ENCODE results near the gene IL15RA.

IL15RA gene

DNA sequence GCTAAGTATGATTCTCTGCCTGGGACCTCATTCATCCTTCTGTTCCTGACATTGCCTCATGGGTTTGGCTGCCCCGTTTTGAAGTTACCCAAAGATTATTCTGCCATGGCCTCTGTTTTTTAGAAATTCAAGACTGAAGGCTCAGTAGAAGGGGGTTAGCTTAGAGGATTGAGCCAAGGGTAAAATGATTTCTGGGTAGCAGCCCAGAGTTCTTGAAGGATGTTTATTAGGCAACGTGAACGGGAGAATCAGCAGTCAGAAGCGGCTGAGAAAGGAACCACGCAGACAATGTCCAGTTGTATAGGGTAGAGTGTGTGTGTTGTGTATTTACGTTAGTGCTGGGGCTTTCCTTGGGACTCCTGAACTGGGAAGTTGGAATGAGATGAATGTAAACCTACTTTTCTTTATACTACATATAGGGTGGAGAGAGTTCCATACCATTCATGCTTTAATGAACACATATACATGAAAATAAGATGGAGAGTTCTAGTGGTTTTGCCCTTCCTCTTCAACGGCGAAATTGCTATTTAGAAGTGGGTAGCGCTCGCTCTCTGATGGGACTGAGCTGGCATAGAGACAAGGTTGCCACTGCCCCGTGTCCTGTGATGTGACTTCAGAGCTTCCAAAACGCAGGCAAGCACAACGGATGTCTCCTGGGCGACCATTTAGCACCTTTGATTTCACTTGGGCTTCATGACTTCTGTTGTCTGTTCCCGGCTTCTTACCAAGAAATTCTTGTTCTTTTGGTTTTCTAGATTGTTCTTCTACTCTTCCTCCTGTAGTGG lies 35.0 kb upstream of the IL15RA start:
- no peak for DNase-seq (ENCODE audit: low read depth)
- TF ChIP-seq, protein P1, sequence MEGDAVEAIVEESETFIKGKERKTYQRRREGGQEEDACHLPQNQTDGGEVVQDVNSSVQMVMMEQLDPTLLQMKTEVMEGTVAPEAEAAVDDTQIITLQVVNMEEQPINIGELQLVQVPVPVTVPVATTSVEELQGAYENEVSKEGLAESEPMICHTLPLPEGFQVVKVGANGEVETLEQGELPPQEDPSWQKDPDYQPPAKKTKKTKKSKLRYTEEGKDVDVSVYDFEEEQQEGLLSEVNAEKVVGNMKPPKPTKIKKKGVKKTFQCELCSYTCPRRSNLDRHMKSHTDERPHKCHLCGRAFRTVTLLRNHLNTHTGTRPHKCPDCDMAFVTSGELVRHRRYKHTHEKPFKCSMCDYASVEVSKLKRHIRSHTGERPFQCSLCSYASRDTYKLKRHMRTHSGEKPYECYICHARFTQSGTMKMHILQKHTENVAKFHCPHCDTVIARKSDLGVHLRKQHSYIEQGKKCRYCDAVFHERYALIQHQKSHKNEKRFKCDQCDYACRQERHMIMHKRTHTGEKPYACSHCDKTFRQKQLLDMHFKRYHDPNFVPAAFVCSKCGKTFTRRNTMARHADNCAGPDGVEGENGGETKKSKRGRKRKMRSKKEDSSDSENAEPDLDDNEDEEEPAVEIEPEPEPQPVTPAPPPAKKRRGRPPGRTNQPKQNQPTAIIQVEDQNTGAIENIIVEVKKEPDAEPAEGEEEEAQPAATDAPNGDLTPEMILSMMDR (IDR thresholded peaks at IDR 0.05; ENCODE audit: low read length, missing control alignments), result no peak
- H3K4me3 ChIP-seq (replicated peaks; ENCODE audit: low read depth, low read length), result no peak overlapping the region

DNA sequence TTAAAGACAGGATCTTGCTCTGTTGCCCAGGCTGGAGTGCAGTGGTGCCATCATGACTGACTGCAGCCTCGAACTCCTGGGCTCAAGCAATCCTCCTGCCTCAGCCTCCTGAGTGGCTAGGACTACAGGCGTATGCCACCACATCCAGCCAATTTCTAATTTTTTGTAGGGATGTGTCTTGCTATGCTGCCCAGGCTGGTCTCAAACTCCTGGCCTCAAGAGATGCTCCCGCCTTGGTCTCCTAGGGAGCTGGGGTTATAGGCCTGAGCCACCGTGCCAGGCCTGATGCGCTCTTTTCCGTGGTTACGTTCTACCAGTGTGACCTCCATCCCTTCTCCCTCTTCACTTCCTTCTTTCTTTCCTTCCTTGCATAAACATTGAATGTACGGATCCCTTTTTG lies 34.2 kb upstream of the IL15RA start:
- H3K4me3 ChIP-seq (replicated peaks; ENCODE audit: low read depth, low read length), result no peak overlapping the region
- TF ChIP-seq, protein P1 (IDR thresholded peaks at IDR 0.05; ENCODE audit: low read length, missing control alignments), result no peak
- no peak for DNase-seq (ENCODE audit: low read depth)

DNA sequence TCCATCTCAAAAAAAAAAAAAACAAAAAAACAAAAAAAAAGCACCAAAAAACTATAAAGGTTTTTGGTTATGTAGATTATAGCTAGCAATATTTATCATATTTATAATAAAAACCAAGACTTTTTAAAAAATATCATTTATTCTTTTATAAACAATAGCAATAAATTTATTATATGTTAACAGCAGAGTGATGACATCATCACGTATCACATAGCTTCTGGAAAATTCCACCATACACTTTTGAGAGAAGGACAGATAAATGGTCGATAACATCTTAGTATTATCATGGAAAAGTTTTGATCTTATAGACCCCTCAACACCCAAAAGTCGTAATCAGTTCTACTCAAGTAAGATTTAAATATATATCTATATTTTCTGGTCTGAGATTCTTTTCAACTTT lies 33.2 kb upstream of the IL15RA start:
- no peak overlapping the region for H3K4me3 ChIP-seq (replicated peaks; ENCODE audit: low read depth, low read length)
- no peak for DNase-seq (ENCODE audit: low read depth)
- TF ChIP-seq, protein P1 (IDR thresholded peaks at IDR 0.05; ENCODE audit: low read length, missing control alignments), result no peak

DNA sequence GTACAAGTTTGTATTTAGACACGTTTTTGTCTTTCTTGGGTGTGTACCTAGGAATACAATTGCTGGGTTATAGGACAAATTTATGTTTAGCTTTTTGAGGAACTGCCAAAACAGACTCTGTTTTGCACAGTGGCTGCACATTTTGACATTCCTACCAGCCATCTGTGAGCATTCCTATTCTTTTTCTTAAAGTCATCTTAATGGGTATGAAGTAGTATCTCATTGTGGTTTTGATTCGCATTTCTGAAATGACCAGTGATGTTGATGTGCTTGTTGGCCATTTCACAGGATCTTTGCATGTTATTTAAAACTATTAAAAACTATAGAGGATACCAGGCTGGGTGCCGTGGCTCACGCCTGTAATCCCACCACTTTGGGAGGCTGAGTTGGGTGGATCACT lies 32.6 kb upstream of the IL15RA start:
- peak; percentile 43 for DNase-seq (ENCODE audit: low read depth)
- TF ChIP-seq, protein P1 (IDR thresholded peaks at IDR 0.05; ENCODE audit: low read length, missing control alignments), result no peak
- H3K4me3 ChIP-seq (replicated peaks; ENCODE audit: low read depth, low read length), result no peak overlapping the region

DNA sequence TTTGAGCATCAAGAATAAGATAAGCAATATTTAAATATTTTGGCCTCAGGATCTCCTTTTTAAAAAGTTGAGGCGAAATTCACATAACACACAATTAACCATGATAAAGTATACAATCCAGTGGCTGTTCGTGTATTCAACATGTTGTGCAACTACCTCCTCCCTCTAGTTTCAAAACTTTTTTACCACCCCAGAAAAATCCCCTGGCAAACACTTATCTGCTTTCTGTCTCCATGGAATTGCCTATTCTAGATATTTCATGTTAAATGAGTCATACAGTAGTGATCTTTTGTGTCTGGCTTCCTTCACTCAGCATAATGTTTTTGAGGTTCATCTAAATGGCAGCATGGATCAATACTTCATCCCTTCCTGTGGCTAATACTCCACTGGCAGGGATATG lies 31.8 kb upstream of the IL15RA start:
- H3K4me3 ChIP-seq (replicated peaks; ENCODE audit: low read depth, low read length), result peak overlapping the region; percentile 51
- peak; percentile 95 for DNase-seq (ENCODE audit: low read depth)
- TF ChIP-seq, protein P1 (IDR thresholded peaks at IDR 0.05; ENCODE audit: low read length, missing control alignments), result no peak

DNA sequence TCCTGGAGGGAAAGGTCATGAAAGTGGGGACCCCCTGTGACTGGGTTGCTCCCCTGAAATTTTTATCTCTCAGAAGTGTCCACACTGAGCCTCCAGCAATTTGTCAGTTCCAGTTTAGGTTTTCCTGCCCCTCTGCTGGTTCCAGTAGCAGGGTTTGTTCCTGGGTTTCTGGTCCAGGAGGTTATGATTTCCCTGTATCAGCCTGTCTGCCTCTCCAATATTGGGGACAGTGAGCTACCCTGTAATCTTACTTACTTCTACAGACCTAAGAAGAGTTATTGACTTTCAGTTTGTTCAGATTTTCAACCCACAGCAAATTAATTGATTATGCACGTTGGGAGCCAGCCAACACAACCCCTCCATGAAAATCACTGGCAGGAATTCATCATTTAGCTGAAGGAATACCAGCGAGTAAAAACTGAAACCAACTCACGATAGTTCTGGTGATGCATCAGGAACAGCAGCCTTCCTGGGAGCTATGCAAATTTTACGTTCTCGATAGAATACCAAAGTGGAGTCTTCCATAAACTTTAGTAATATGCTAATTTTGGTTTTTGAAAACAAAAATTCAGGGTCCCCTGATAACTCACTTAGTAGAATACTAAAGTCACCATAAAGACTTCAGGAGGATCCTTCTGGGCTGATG lies 31.3 kb upstream of the IL15RA start:
- TF ChIP-seq, protein P1 (IDR thresholded peaks at IDR 0.05; ENCODE audit: low read length, missing control alignments), result no peak
- peak overlapping the region; percentile 51 for H3K4me3 ChIP-seq (replicated peaks; ENCODE audit: low read depth, low read length)
- peak; percentile 55 for DNase-seq (ENCODE audit: low read depth)
